Nephron progenitor cell (in vitro differentiated cells): ENCODE data around the gene SLC25A11.

Experiments used
- DNase-seq: peaks from one replicate; pipeline ENCODE4 v3.0.0; 2021
- H3K27ac Mint-ChIP-seq: 2 replicates; pipeline ENCODE4 v1.8.0; 2021; ENCODE audit warnings: mild to moderate bottlenecking, moderate library complexity, mixed read lengths
- H3K27me3 Mint-ChIP-seq: 2 replicates; pipeline ENCODE4 v1.8.0; 2021; ENCODE audit warnings: mild to moderate bottlenecking, low read depth, mixed read lengths; ENCODE audit not compliant: poor library complexity
- H3K36me3 Mint-ChIP-seq: 2 replicates; pipeline ENCODE4 v1.8.0; 2021; ENCODE audit warnings: low read depth, mixed read lengths
- H3K4me1 Mint-ChIP-seq: 2 replicates; pipeline ENCODE4 v1.8.0; 2021; ENCODE audit warnings: mixed read lengths
- H3K4me3 Mint-ChIP-seq: 2 replicates; pipeline ENCODE4 v1.8.0; 2021; ENCODE audit warnings: mild to moderate bottlenecking, moderate library complexity, mixed read lengths
- H3K9me3 Mint-ChIP-seq: 2 replicates; pipeline ENCODE4 v1.8.0; 2021; ENCODE audit warnings: mild to moderate bottlenecking, moderate library complexity, mixed read lengths
- CTCF ChIP-seq: fragments of 200-600 bp; sonication (generic); IDR thresholded peaks from 2 replicates; pipeline ENCODE4 v1.5.0; 2021; ENCODE audit warnings: antibody characterized with exemption

Gene SLC25A11

DNA sequence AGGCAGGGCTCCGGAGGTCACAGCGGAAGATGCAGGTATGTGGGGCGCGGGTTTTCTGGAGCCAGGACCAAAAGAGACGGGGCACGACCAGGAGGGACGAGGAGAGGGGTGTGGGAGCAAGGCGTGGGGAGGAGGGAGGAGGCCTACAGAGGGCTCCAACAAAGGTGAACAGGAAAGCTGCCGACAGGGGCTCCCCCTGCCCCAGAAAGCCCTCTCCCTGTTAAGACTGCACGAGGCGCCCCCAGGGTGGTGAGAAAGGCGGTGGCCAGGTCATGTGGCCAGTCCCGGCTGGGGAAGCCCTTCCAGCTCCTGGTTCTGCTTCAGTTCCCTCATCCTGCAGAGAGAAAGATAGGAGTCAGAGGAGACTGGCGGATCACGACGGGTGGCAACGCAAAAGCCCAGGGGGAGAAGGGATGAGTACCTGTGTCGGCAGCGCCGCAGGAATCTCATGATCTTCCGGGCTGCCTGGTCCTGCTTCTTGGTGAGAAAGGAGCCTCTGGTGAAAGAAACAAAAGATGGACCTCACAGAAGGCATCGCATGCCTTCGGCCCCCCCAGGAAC, 28.7 kb upstream of the SLC25A11 start:
- peaks cover 5% of the 10 kb centered on the region for H3K27me3 Mint-ChIP-seq
- H3K36me3 Mint-ChIP-seq = peaks cover 44% of the 10 kb centered on the region
- H3K27ac Mint-ChIP-seq = no peak overlapping the region
- H3K4me1 Mint-ChIP-seq = peaks cover 29% of the 10 kb centered on the region
- peak; percentile 45 for DNase-seq
- H3K4me3 Mint-ChIP-seq = no peak overlapping the region
- H3K9me3 Mint-ChIP-seq = peaks cover 14% of the 10 kb centered on the region
- TF ChIP-seq CTCF = no peak

DNA sequence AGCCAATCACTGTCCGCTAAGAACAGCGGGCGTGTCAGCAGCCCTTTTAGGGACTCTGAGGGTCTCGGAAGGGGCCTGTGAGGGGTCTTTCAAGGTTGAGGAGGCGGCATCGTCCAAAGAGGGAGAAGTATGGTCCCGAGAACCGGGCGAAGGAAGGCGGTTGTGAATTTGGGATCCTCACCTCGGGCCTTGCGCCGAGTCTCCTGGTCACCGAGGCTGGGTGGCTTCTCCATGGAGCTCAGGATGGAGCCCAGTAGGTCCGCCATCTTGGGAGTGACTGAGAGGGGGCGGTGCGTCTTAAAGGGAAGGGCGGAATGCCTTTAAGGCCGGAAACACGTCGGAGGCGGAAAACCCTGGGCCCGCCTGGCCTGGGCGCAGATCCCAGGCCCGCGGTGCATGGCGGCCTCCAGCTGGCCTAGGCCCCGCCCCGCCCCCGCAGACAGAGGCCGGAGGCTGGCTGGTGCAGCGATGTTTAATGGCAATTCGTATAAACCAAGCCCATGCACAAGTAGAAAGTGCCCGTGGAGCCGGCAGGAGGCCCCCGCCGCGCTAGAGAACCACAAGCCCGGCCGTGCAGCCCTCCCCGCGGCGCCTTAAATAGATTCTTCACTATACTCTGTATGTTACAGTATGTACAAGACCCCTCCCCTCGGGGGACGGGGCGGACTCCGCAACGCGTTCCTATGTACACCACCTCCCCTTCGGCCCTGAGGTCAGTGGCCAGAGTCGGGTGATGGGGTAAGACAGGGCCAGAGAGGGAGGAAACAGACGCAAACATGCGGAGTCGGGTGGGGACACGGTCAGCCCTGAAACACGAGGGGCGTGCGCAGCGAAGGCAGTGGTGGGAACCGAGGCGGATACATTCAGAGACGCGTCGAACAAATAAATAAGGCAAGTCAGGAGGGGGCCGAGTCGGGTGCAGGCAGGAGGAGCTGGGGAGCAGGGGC, 28.0 kb upstream of the SLC25A11 start, which contains the start of gene SPAG7:
SPAG7 (minus strand) TSS at position 279 of the 947 bp plus-strand sequence; CDS start at position 266, 13 bp downstream.
- Mint-ChIP-seq H3K36me3 (peaks cover 49% of the 10 kb centered on the region), H3K4me1 (peaks cover 25% of the 10 kb centered on the region), H3K9me3 (peaks cover 14% of the 10 kb centered on the region), H3K4me3 (no peak within 1 kb of the TSS), H3K27me3 (peaks cover 3% of the 10 kb centered on the region), H3K27ac (no peak within 1 kb of the TSS)
- peak; percentile 95 for DNase-seq
- no peak for TF ChIP-seq CTCF

DNA sequence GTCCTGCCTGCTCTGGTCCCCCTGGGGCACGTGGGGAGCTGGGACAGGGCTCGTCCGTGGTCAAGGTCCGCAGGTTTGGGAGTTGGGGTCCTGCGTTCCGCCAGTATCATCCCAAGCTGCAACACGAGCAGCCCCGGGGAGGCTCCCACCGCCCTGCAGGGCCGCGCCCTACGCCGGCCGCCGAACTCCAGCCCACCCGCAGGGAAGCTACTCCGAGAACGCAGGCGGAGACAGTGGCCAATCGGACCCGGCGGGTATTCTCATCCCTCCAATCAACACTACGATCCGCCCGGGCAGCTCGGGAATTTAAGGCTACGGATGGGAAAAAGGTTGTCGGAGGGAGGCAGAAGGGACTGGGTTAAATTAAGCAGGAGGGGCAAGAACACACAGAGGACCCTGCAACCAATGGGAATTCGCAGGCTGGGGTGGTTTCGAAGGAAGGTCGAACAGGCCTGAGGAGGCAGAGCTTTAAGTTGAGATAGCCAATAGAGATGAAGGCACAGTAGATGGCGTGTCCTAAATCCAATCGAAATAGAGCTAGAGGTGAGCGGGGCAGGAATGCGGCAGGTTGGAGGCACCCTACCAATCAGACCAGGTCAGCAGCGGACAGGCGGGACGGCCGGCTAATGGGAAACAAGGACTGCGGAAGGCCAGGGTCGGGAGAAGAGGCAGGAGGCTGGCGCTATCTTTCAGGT, 27.1 kb upstream of the SLC25A11 start:
- Mint-ChIP-seq H3K36me3 (peaks cover 44% of the 10 kb centered on the region), H3K4me1 (peaks cover 17% of the 10 kb centered on the region), H3K27me3 (peaks cover 2% of the 10 kb centered on the region), H3K9me3 (peaks cover 14% of the 10 kb centered on the region), H3K4me3 (no peak overlapping the region), H3K27ac (no peak overlapping the region)
- no peak for TF ChIP-seq CTCF
- peak; percentile 93 for DNase-seq

- Mint-ChIP-seq H3K36me3 (peaks cover 42% of the 10 kb centered on the region), H3K27me3 (no peaks in the 10 kb centered on the region), H3K4me1 (peaks cover 19% of the 10 kb centered on the region), H3K4me3 (peak overlapping the region; percentile 49), H3K27ac (peak overlapping the region; percentile 91), H3K9me3 (peaks cover 14% of the 10 kb centered on the region)
- no peak for DNase-seq
- no peak for TF ChIP-seq CTCF
These were observed 25.6 kb upstream of the SLC25A11 start for GRCh38 chr17:4965311-4965986.

- Mint-ChIP-seq H3K4me1 (peaks cover 34% of the 10 kb centered on the region), H3K27ac (peak overlapping the region; percentile 86), H3K9me3 (peaks cover 4% of the 10 kb centered on the region), H3K4me3 (peak overlapping the region; percentile 4), H3K36me3 (peaks cover 69% of the 10 kb centered on the region), H3K27me3 (no peaks in the 10 kb centered on the region)
- TF ChIP-seq CTCF = no peak
- no peak for DNase-seq
These were observed 20.6 kb upstream of the SLC25A11 start for GRCh38 chr17:4960279-4960922.
